A549 (cell line): ENCODE measurements around the gene UNC45A. TPM values are rescaled to one million over a fixed set of nuclear protein-coding genes. Genes with fewer than 3 reads are reported as not detected.

Experiments
- ATAC-seq, 2 experiments: fragments of 200-7000 bp in 1 of 2; fragments of >200 bp in 1 of 2; cut with Nextera tagmentation in 1 of 2; cut with Tn5 transposase in 1 of 2; 3 replicates each; pipeline versions ENCODE4 v1.8.0 to v1.9.1; 2018 to 2020; ENCODE audit warnings: mild to moderate bottlenecking in 1 of 2, moderate library complexity in 1 of 2
- CTCF ChIA-PET: fragments of 300-600 bp; sonication (Branson Sonifier 250); formaldehyde crosslinking; extraction: SDS; loops from one replicate; lab custom pipeline; 2021; ENCODE audit warnings: antibody characterized with exemption, inconsistent platforms; lab: Yijun Ruan, JAX
- POLR2A ChIA-PET: fragments of 350-600 bp; formaldehyde crosslinking; extraction: SDS; loops from one replicate; lab custom pipeline; 2021; ENCODE audit warnings: antibody characterized with exemption, inconsistent platforms; lab: Yijun Ruan, JAX
- DNase-seq, 2 experiments: peaks; one replicate each; pipeline versions ENCODE4 v3.0.0 to v3.0.0-alpha.2; 2011 to 2016; ENCODE audit warnings: low read depth in 1 of 2, low spot score in 1 of 2
- FAIRE-seq: peaks from 2 replicates; lab custom pipeline; 2011; peaks lifted over from hg19 to GRCh38; lab: Jason Lieb, UNC
- H3K27ac ChIP-seq, 2 experiments: fragments of >200 bp; sonication (Bioruptor Twin); formaldehyde crosslinking; 3 replicates each; pipeline ENCODE4 v1.5.1; 2016 to 2017
- H3K4me1 ChIP-seq: fragments of >200 bp; sonication (Bioruptor Twin); formaldehyde crosslinking; 3 replicates; pipeline ENCODE4 v1.6.1; 2016
- H3K4me2 ChIP-seq: fragments of >200 bp; sonication (Bioruptor Twin); formaldehyde crosslinking; 3 replicates; pipeline ENCODE4 v1.6.1; 2016
- H3K4me3 ChIP-seq: fragments of >200 bp; sonication (Bioruptor Twin); formaldehyde crosslinking; 3 replicates; pipeline ENCODE4 v1.5.1; 2016
- H3K9me3 ChIP-seq: fragments of >200 bp; sonication (Bioruptor Twin); formaldehyde crosslinking; 3 replicates; pipeline ENCODE4 v1.6.1; 2016
- CTCF ChIP-seq: fragments of >200 bp; sonication (Bioruptor Twin); formaldehyde crosslinking; IDR thresholded peaks from 3 replicates; pipeline ENCODE4 v1.5.1; 2016
- EP300 ChIP-seq, 2 experiments: fragments of >200 bp; sonication (Bioruptor Twin); formaldehyde crosslinking; IDR thresholded peaks; 2 replicates in 1 of 2; 3 replicates in 1 of 2; pipeline ENCODE4 v1.6.1; 2016 to 2017
- FOSB ChIP-seq: fragments of 250-450 bp; sonication (Bioruptor Pico); IDR thresholded peaks from 2 replicates; pipeline ENCODE4 v1.5.0; 2020; ENCODE audit warnings: mild to moderate bottlenecking, moderate library complexity
- GATA3 ChIP-seq: IDR thresholded peaks from 2 replicates; pipeline ENCODE4 v1.6.1; 2012; ENCODE audit warnings: borderline replicate concordance
- JUN ChIP-seq, 2 experiments: fragments of >200 bp; sonication (Bioruptor Twin); formaldehyde crosslinking; IDR thresholded peaks; 2 replicates in 1 of 2; 3 replicates in 1 of 2; pipeline ENCODE4 v1.6.1; 2016 to 2017
- MAFK ChIP-seq: fragments of 450-650 bp; IDR thresholded peaks from 2 replicates; pipeline ENCODE4 v1.6.1; 2014; ENCODE audit not compliant: partially characterized antibody
- NR3C1 ChIP-seq: fragments of >200 bp; sonication (Bioruptor Twin); formaldehyde crosslinking; IDR thresholded peaks from 3 replicates; pipeline ENCODE4 v1.6.1; 2017
- PHF8 ChIP-seq: fragments of 200-600 bp; sonication (generic); IDR thresholded peaks from 2 replicates; pipeline ENCODE4 v1.6.1; 2016; ENCODE audit warnings: low read depth, mild to moderate bottlenecking, antibody characterized with exemption, moderate library complexity, borderline replicate concordance
- POLR2AphosphoS2 ChIP-seq: conservative IDR thresholded peaks from 2 replicates; pipeline ENCODE4 v1.6.1; 2012; ENCODE audit warnings: low read length, improper control_type of control experiment, inconsistent platforms
- RAD21 ChIP-seq, 2 experiments: fragments of >200 bp in 1 of 2; sonication (Bioruptor Twin) in 1 of 2; formaldehyde crosslinking in 1 of 2; IDR thresholded peaks in 1 of 2; conservative IDR thresholded peaks in 1 of 2; 2 replicates in 1 of 2; 3 replicates in 1 of 2; pipeline ENCODE4 v1.6.1; 2012 to 2018; ENCODE audit warnings: inconsistent platforms in 1 of 2
- RARB ChIP-seq: fragments of 250-450 bp; sonication (Bioruptor Pico); IDR thresholded peaks from 2 replicates; pipeline ENCODE4 v1.8.0; 2021; ENCODE audit warnings: mild to moderate bottlenecking, moderate library complexity
- RFX5 ChIP-seq: fragments of 450-650 bp; IDR thresholded peaks from 2 replicates; pipeline ENCODE4 v1.7.1; 2014; ENCODE audit warnings: antibody characterized with exemption, mild to moderate bottlenecking, moderate library complexity
- SMC3 ChIP-seq: fragments of >200 bp; sonication (Bioruptor Twin); formaldehyde crosslinking; IDR thresholded peaks from 3 replicates; pipeline ENCODE4 v1.6.1; 2018; ENCODE audit warnings: inconsistent platforms
- TFCP2L1 ChIP-seq: fragments of 250-450 bp; sonication (Bioruptor Pico); IDR thresholded peaks from 2 replicates; pipeline ENCODE4 v1.5.0; 2021; ENCODE audit warnings: mild to moderate bottlenecking
- USF2 ChIP-seq: fragments of 450-650 bp; IDR thresholded peaks from 2 replicates; pipeline ENCODE4 v1.6.1; 2014; ENCODE audit warnings: antibody characterized with exemption
- ZNF302 ChIP-seq: fragments of 250-450 bp; sonication (Bioruptor Pico); IDR thresholded peaks from 2 replicates; pipeline ENCODE4 v1.9.0; 2021; ENCODE audit warnings: inconsistent platforms, mild to moderate bottlenecking, moderate library complexity
- ZSCAN20 ChIP-seq: fragments of 250-450 bp; sonication (Bioruptor Pico); IDR thresholded peaks from 2 replicates; pipeline ENCODE4 v1.8.0; 2022; ENCODE audit warnings: mild to moderate bottlenecking, moderate library complexity
- WGBS: methylation state at CpG from one replicate; pipeline ENCODE4 v1.1.6; 2017; ENCODE audit errors: missing lambda C conversion rate; 5-methylcytosine and 5-hydroxymethylcytosine counted together
- polyA plus RNA-seq, 4 experiments: library from polyadenylated mRNA; depleted of rRNA in 3 of 4; stranded (reverse); fragments of >200 nt; fragmentation: RNase III in 1 of 4; extraction: RNeasy Plus Mini Kit Qiagen cat#74134 plus additional on column Dnase treatment in 1 of 4; gene quantifications; 2 replicates in 3 of 4; 3 replicates in 1 of 4; pipeline ENCODE4 v1.2.3, GENCODE V29; 2011 to 2017
- TF ChIP-seq, protein P1 (sequence below): fragments of >200 bp; sonication (Bioruptor Twin); formaldehyde crosslinking; IDR thresholded peaks from 2 replicates; pipeline ENCODE4 v1.6.1; 2016
- TF ChIP-seq, protein P2 (sequence below): fragments of >200 bp; sonication (Bioruptor Twin); formaldehyde crosslinking; IDR thresholded peaks from 3 replicates; pipeline ENCODE4 v1.6.1; 2016
- TF ChIP-seq, protein P3 (sequence below): IDR thresholded peaks from 2 replicates; pipeline ENCODE4 v1.6.1; 2012

UNC45A gene
- polyA plus RNA-seq, 2 of the 4 experiments (the other 2 are of a cell fraction), result 48.2 to 80.4 TPM

- 75% methylated on average over 23 of the region's 23 CpGs for WGBS
- no peak overlapping the region for H3K4me3 ChIP-seq
- DNase-seq, result peak in 1 of 2 experiments; percentile 61
- ChIA-PET POLR2A (no interaction called here), CTCF (interaction anchor here (0.6 to 10.9 kb wide), 126 partner anchors 8 to 830 kb away, joined by 3 to 265 read pairs (median 5); partner anchors contain the start of genes BLM, FURIN, HDDC3 and MAN2A2)
- peak; percentile 23 for FAIRE-seq
- H3K4me1 ChIP-seq, result no peaks in the 10 kb centered on the region
- no peak overlapping the region for H3K4me2 ChIP-seq
- H3K27ac ChIP-seq, result peak overlapping the region in 1 of 2 experiments; percentile 19; a peak in 1 of 6 replicates
- TF ChIP-seq SMC3 (peak; percentile 100), RAD21 (conservative IDR thresholded peaks at IDR 0.05 in 1 of 2, IDR thresholded peaks at IDR 0.05 in 1 of 2) (peak; percentile 100), PHF8 (no peak), CTCF (peak; percentile 99)
- no peaks in the 10 kb centered on the region for H3K9me3 ChIP-seq
- ATAC-seq, result peak; percentile 57 to 82; a peak in 5 of 6 replicates
These were observed 49.4 kb upstream of the UNC45A start for GRCh38 chr15:90885432-90886290.

- no peak for ATAC-seq
- Histone ChIP-seq H3K4me3 (no peak overlapping the region), H3K4me1 (no peaks in the 10 kb centered on the region), H3K4me2 (no peak overlapping the region), H3K27ac (no peak overlapping the region), H3K9me3 (no peaks in the 10 kb centered on the region)
- ChIA-PET POLR2A (no interaction called here), CTCF (interaction anchor here (0.6 to 10.9 kb wide), 111 partner anchors 8 to 831 kb away, joined by 3 to 265 read pairs (median 5); partner anchors contain the start of genes BLM, FURIN, HDDC3 and MAN2A2)
- WGBS, result 7% methylated on average over 5 of the region's 5 CpGs
- no peak for FAIRE-seq
- no peak for DNase-seq
- peak; percentile 24; the same call in 1 of the 3 replicates for TF ChIP-seq CTCF
- no peak for TF ChIP-seq RARB (CRISPR knock-in tag)
- peak in 1 of 2 experiments; percentile 14; a peak in 1 of 5 replicates for TF ChIP-seq RAD21 (conservative IDR thresholded peaks at IDR 0.05 in 1 of 2, IDR thresholded peaks at IDR 0.05 in 1 of 2)
These were observed 48.8 kb upstream of the UNC45A start for GRCh38 chr15:90886291-90886614.

DNA sequence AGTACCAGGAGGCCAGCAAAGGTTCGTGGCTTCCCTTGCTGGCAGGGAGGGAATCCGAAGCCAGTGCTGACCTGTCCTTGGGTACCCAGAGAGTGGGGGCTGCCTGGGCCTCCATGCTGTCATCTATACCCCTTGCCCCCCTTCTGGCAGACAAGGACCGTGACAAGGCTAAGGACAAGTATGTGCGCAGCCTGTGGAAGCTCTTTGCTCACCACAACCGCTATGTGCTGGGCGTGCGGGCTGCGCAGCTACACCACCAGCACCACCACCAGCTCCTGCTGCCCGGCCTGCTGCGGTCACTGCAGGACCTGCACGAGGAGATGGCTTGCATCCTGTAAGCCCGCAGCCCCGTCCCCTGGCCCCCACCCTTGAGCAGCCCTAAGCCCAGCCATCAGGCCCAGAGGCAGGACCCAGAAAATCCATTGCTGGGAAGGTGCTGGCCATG, 48.0 kb upstream of the UNC45A start:
- H3K27ac ChIP-seq, result no peak overlapping the region
- no peaks in the 10 kb centered on the region for H3K9me3 ChIP-seq
- FAIRE-seq, result no peak
- no peak overlapping the region for H3K4me3 ChIP-seq
- ChIA-PET POLR2A (no interaction called here), CTCF (interaction anchor here (1.2 to 10.9 kb wide), 38 partner anchors 8 to 594 kb away, joined by 3 to 265 read pairs (median 14); partner anchors contain the start of genes BLM, FURIN, HDDC3 and MAN2A2)
- no peaks in the 10 kb centered on the region for H3K4me1 ChIP-seq
- ATAC-seq, result no peak
- DNase-seq, result no peak
- H3K4me2 ChIP-seq, result no peak overlapping the region
- WGBS, result 80% methylated on average over 11 of the region's 13 CpGs
- TF ChIP-seq MAFK (no peak), RFX5 (no peak), ZNF302 (CRISPR knock-in tag) (no peak), FOSB (CRISPR knock-in tag) (no peak), CTCF (no peak), NR3C1 (no peak), TFCP2L1 (no peak), JUN (IDR thresholded peaks at IDR 0.05) (no peak), EP300 (IDR thresholded peaks at IDR 0.05) (no peak), POLR2AphosphoS2 (no peak), USF2 (no peak), RARB (CRISPR knock-in tag) (no peak), ZSCAN20 (no peak), GATA3 (no peak)
- TF ChIP-seq, protein P1, sequence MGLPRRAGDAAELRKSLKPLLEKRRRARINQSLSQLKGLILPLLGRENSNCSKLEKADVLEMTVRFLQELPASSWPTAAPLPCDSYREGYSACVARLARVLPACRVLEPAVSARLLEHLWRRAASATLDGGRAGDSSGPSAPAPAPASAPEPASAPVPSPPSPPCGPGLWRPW, result no peak
- TF ChIP-seq, protein P2, sequence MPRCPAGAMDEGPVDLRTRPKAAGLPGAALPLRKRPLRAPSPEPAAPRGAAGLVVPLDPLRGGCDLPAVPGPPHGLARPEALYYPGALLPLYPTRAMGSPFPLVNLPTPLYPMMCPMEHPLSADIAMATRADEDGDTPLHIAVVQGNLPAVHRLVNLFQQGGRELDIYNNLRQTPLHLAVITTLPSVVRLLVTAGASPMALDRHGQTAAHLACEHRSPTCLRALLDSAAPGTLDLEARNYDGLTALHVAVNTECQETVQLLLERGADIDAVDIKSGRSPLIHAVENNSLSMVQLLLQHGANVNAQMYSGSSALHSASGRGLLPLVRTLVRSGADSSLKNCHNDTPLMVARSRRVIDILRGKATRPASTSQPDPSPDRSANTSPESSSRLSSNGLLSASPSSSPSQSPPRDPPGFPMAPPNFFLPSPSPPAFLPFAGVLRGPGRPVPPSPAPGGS, result no peak
- TF ChIP-seq, protein P3, sequence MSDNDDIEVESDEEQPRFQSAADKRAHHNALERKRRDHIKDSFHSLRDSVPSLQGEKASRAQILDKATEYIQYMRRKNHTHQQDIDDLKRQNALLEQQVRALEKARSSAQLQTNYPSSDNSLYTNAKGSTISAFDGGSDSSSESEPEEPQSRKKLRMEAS, result no peak
